GM21717 (cell line): ENCODE data around the gene L3MBTL4.
"Not testable (repeated sequence)": the region's sequence is repeated elsewhere in the genome, so short reads cannot be mapped to it uniquely, and the experiment has no call there.

Experiments
- ATAC-seq: cut with Tn5 transposase; IDR thresholded peaks from one replicate; pipeline ENCODE4 v1.9.1; 2021; ENCODE audit warnings: mild to moderate bottlenecking, moderate library complexity; ENCODE audit not compliant: unreplicated experiment

L3MBTL4 gene

DNA sequence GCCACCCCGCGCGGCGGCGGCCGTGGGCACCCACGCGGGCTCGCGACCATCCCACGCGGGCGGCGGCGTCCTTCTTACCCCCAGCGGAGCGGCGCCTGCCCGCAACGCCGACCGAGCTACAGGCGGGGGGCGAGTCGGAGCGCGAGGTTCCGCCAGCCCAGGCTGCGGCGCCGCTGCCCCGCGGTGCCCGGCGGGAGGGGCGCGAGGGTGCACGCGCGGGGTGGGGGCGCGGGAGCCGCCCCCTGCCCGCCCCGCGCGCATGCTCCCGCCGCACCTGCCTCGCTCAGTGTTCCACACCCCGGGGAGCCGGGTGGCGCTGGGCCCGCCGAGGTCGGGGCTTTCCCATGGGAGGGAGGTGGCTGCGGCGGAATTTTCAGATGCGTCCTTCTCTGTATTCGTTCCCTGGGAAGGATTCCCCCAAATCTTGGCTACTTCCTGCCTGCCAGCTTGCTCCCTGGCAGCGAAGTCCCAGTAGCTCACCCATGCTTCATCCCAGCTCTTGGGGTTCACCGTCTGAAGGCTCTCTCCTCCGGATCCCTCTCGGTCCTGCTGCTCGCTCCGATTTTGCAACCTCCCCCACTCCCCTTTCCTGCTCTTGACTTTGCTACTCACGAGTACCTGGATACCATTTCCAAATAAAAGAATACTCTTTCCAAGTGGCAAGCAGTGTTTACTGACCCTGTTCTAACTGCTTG, at the start of gene L3MBTL4:
Gene L3MBTL4, minus strand, starts transcription at position 189 of the 695 bp plus-strand sequence. CDS start 103,286 bp downstream, outside the sequence.
- ATAC-seq: peak; percentile 70

DNA sequence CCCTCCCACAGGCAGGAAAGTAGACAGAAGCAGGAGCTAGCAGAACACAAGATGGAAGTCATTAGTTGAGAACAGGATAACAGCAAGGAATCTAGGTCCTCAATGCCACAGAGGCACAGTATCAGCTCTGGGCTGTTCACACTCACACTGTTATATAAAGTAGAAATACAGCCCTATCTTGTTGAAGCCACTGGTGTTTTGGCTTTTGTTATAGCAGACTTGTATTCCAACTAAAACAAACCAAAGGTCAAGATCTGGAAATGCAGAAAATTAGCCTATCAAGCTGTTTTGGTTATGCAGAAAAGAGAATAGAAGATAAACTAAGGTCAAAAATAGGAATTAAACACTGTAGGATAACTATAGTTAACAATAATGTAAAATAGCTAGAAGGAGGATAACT, 37.5 kb upstream of the L3MBTL4 start:
- ATAC-seq: no peak

DNA sequence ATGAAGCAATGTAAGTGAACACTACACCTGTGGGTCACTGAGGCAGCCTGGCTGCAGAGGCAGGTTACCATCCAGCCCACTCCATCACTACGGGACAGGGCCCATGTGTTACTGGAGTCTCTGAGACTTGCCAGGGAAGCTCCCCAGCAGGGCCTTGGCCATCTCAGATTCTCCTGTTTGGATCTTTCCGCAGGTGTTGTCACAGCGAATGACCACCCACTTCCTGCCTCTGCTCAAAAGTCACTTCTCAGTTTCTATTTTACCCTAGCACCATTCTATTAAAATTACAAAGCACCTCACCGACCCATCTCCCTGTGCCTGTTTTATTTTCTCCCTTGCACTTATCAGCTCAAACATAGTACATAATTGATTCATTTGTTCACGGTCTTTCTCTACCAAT, 34.5 kb upstream of the L3MBTL4 start:
- no peak for ATAC-seq

DNA sequence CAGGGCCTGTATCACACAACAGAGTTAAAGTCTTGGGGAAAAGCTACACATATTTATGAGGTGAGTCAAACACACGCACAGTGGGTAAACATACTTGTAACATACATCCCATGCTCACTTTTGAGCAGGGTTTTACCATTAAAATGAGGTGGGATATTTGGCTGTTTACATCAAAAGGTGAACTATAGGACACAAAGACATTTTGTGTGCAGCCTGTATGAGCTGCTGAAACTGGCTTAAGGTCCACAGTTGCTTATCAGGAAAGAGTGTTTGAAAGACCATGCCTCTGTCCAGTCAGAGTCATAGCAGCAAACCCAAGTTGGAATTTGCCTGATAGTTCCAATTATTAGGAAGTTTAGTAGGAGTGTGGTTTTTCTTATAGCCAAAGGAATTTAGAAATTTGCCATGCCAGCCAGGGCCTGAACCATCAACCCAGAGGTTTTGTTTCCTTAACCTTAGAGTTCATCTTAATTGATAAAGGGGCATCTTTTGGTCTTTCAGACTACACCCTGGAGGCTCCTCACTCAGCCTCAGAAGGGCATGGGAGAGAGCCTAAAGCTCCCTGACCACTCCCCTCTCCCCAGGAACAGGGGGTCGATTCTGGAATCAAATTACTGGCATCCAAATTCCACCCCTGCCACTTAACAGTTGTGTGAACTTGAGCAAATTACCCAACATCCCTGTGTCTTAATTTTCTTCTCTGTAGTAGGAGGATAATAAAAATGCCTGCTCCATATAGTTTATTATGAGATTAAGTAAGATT, 29.9 kb upstream of the L3MBTL4 start:
- no peak for ATAC-seq

DNA sequence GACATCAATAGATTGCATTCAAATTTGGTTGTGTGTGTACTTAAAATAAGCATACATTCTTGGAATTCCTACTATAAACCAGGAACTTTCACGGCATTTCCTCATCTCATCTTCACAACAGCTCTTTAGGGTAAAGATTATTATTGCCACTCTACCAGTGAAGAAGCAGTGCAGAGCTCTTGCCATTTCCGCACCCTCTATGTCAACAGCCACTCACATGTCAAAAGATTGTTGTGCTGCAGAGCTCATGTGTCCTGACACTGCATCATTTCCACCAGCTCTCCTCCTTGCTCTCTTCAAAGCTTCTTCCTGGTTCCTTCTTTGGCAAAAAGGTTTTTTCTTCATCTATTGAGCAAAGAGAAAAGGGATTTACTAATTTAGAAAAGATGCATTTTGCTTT, 26.5 kb upstream of the L3MBTL4 start:
- ATAC-seq: no peak

DNA sequence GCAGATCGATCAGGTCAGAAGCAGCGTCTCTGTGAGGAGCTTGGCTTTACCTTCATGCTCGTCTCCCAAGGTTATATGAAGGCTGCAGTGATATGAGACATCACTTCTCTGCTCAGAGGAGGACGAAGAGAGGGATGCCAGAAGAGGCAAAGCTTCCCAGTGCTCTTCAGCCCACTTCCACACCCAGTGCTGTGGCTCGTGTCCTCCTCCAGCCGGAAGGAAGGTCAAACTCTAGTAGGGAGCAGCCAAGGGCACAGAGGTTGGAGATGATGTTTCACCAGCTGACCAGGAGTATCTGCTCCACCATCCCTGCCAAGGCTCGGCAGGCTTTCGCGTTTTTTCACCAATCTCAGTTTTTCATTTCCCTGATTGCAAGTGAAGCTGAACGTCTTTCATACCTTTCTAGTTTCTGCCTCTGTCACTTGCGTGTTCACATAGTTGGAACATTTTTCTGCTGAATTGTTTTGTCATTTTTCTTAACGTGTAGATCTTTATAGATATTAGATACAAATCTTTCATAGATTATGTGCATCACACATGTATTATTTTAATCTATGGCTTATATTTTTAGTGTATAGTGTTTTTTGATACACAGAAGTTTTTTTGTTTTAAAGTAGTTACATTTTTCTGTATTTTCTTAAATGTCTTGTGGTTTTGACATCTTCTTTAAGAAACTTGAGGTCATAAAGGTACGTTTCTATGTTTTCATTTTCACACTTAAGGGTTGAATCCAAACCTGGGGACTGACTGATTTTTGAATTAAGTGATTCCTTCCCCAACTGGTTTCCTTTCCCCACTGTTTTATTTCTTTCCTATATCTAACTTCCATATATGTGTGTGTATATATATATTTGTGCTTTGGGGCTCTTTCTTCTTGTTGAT, 23.5 kb upstream of the L3MBTL4 start:
- no peak for ATAC-seq

DNA sequence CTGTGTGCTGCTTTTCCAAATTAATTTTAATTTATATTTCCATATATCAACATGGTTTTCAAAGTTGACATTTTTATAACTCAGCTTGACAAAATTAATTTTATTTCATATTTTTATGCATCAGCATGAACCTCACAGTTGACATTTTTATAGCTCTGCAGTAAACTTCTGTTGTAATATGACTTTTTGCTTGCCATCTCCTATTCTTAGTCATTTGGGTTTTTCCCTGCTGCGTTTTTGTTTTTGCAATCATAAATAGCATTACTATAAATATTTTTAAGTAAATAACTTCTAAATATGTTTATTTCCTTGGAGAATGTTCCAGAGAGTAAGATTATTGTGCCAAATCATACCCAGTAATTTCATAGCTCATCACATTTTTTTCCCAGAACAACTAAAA, 21.0 kb upstream of the L3MBTL4 start:
- no peak for ATAC-seq

DNA sequence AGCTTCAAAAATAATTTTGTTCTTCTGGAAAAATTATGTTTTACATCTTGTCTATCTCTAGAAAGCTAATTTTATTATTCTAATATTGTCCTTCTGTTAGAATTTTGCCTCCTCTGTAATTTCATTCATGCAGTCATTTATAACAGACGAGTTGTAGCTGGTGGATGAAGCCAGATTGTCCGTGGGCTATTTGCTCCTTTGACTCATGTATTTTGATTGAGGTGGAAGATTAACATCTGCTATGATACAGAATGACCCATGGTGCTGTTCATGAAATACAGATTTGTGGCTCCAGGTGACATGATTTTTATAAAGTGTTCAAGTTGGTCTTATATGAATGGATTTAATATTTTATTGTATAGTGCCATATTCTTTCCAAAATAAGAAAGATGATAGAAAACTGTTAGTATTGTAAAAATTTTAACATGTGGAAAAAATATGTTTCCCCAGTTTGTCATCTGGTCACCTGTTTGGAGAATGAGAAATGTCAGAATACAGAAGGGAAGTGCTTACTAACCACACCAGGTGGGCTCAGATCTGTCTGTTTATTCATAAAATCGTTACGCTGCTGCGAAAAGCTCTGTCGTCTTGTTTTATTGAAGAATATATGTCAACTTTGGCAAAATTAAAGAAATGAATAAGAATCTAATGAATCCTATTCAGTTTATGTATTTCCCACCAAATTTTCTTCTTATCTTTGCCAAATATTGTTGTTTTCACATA, 20.4 kb upstream of the L3MBTL4 start:
- no peak for ATAC-seq

DNA sequence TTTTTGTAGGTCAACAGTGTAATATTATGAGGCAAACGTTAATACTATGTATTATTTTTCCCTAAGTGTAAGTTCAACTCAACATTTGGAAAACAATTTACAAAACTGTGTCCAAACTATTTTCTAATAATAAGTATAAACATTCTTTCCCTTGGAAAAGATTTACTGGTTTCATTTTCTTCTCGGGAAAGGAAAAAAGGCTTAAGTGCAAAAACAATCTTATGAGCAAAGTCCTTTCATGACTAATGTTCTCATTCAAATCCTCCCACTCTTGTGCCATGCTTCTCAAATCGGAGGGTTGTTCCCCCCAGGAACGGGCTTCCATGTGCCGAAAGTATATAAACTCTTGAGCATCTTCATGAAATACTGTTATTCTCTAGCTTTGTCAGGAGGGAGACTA, 19.8 kb upstream of the L3MBTL4 start:
- no peak for ATAC-seq

DNA sequence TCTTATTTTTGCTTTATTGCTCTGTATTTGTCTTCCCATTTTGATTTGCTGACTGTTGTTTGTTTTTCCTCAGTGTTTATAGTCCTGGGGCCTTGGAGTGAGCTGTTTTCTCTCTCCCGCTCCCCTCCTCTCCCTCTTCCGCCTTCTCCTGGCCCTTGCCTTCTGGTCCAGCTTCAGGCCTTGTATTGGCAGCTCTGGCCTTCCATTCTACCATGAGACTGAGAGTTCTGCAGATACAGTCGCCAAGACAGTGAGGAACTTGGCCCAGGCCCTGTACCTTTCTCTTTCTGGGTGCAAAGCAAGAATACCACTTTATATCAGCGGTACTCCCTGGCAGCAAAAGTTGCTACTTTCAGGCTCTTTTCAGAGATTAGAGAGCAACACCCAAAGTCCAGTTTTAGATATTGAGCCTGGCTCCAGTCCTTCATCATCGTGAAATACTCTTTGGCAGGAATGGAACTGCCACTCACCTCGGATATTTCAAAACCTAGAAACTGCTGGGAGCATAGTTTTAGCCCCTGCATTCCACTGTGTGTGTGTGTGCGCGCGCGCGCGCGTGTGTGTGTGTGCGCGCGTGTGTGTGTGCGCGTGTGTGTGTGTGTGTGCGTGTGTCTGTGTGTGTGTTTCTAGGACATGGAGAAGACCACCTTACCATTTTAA, 17.1 kb upstream of the L3MBTL4 start:
- no peak for ATAC-seq

DNA sequence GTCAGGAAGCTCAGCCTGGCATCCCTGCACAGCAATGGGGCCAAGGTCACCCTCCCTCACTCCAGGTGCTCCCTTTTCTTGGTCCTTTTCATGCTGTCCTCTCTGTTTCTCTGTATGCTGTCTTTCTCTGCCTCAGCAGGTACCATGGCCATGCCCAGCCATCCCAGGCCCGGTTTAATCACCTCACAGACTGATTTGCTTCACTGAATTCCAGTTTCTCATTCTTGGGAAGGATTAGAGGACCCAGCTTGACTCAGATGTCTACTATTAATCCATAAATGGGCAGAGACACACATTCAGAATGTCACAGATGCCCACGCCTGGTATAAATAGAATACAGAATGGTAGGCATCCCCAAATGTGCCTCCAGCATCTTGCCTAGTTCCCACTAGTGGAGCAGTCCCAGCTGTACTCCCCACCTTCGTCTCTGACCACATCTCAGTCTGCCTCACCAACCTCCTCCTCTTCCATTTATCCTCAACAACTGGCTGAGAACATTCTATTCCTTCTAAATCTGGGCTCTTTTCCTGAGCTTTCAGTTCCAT, 14.2 kb upstream of the L3MBTL4 start:
- ATAC-seq: no peak

DNA sequence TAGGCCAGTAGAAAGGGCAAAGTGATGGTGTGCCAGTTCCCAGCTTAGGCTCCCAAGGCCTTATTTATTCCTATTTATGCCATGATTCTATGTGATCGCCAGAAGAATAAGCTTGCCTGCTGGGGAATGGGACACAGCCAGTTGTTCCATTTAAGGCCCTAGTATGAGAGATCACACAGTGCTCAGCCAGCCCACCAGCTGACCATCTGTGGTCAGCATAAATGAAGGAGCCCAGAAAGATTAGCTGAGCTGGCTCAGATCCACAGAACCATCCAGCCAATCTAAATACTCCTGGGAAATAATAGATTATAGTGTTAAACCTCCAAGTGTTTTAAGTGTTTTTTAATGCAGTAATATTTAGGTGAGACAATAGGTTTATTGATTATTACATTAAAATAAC, 12.6 kb upstream of the L3MBTL4 start:
- ATAC-seq: no peak

DNA sequence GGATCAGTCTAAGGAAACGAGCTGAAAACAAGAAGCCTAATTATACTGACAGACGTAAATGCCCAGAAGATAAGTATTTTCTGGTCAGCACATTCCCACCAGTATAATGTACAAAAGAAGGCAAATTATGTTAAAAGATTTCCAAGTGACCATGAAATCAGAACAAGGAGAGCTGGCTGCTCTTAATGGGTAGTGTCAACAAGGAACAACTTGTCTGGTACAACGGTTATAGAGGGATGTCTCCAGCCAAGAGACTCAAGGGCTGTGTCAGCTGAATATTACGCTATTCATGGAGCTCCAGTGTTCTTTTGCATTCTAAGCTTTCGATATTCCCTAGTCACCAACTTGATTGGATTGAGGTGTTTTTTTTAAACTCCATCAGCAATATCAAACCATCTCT, 8.6 kb upstream of the L3MBTL4 start:
- no peak for ATAC-seq

DNA sequence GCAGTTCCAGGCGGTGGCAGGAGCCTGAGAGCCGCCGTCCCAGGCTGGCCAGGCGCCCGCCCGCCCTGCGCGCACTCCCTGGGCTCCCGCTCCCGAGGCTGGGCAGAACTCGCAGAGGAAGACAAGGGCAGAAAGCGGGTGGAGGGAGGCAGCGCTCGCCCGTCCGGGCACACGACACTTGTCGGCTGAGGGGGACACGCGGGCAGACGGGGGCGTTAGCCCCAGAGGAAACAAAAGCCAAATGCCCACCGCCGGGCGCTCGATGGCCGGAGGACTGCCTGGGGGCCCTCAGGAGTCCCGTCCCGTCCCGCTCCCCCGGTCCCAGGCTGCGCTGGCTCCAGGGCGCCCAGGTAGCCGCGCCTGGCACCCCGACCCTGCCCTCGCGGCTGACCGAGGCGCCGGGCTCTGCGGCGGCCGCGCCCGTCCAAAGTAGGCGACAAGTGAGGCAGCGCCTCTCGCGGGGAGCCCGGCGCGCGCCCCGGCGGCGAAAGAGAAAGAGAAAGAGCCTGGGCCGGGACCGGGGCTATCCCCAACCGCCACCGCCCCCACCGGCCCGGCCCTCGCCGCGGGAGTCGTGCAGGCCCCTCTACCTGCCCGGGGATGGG, 491 bp downstream of the L3MBTL4 start:
- peak; percentile 86 for ATAC-seq

DNA sequence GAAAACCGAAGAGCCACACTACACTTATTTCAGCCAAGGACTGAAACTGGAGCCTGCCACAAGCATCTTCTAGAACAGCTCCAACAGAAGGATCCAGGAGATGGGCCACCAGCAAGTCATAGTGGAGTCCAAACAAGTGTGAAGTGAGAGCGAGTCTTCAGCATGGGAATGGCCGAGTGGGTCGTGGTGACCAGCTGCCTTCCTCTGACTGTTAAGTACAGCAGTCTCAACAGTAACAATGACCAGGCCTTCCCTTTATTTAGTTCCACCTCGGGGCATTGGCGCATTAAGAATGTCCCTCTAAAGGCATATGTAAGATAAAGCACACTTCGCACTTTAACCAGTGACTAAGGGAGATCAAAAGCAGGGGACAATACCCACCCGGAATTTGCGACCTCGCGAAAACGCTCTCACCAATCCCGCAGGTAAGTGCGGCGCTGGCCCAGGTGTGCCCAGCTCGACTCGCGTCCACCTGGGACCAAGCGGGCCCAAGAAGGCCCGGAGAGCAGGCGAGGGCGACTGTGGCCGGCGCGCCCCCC, 1.1 kb downstream of the L3MBTL4 start:
- ATAC-seq: no peak

DNA sequence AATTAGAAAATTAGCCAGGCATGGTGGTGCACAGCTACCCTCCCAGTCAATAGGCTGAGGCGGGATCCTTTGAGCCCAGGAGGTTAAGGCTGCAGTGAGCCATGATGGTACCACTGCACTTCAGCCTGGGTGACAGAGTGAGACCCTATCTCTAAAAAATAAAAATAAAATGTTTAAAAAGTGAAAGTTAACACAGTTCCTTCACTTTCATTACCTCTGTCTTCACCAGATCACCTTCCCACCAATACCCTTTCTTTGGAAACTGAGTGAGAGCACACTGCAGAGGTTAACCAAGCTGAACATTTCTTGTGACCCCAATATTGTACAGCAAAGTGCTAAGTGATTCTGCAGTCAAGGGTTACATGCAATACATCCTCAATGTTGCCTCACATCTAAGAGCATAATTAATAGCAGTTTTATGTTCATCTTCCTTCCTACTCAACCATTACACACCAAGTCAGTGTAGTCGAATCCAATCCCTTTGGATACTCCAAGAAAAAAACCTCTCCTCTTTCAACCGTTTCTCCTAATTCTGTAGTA, 1.7 kb downstream of the L3MBTL4 start:
- ATAC-seq: no peak

DNA sequence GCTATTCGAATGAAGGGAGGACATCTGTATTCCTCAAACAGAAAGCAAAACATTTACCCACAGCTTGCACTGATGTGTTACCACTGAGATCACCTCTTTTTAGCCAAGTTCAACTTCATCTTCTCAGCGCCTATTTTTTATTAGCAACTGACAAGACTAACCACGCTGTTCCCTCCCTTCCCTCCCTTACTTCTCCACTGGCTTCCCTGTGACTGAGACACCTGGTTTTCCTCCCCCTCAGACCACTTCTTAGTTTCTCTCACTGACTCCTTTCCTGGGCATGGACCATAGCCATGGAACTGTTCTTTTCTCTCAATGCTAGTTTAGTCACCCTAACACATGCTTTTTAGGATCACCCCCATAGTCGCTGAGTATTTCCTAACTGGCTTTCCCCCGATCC, 3.3 kb downstream of the L3MBTL4 start:
- no peak for ATAC-seq

DNA sequence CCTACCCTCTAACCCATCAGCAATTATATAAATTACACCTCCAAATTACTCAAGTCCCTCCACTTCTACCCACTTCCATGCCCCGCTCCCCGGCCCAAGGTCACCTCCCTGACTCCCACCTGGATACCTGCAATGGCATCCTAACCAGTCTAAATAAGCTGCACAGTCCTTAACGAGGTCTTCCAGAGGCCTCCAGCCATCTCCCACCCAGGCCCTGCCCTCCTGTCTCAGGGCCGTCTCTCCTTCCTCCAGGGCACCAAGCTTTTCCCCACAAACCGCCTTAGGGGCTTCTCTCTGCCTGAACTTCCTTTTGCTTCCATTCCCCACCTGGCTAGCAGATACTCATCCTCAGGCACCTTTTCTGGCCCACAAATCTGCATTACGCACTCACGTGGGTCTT, 4.8 kb downstream of the L3MBTL4 start:
- ATAC-seq: no peak

DNA sequence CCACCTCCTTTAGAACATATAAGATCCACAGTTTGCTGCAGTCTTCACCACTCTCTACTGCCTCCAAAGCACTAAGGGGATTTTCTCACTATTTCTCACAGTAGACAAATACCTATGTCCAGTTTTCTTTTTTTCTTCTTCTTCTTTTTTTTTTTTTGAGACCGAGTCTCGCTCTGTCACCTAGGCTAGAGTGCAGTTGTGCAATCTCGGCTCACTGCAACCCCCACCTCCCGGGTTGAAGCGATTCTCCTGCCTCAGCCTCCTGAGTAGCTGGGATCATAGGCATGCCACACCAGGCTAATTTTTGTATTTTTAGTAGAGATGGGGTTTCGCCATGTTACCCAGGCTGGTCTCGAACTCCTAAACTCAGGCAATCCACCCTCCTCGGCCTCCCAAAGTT, 6.2 kb downstream of the L3MBTL4 start:
- not testable (repeated sequence) for ATAC-seq
